GM10266 (cell line): Measurements from ENCODE around the gene GJB2.
A peak's percentile ranks its signal among the peaks of the same experiment; 100 is the strongest.

Source experiments
- DNase-seq: peaks from one replicate; pipeline ENCODE4 v3.0.0; 2012; ENCODE audit errors: extremely low spot score
- TF ChIP-seq, protein P1 (sequence below): IDR thresholded peaks from 2 replicates; pipeline ENCODE4 v1.5.1; 2012; ENCODE audit warnings: mild to moderate bottlenecking, low read depth; ENCODE audit not compliant: control insufficient read depth, insufficient read depth; ENCODE audit errors: missing control alignments

The GJB2 gene

DNA sequence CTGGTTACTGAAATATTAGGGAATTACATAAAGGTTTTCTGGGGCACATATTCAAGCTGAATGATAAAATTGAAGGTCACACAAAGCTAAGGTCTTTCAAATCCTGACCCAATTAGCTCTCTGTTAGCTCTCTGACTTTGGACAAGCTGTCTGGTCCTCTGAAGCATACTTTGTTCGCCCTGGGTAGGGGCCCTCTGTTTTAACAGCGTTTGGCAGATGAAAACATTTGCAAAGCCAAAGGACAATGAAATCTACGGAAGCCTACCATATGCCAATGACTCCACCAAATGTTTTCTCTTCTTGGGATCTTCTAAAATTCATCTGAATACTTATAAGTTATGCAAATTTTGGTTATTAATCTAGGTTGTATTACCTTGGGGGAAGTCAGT is 17.3 kb downstream of the GJB2 start:
- TF ChIP-seq, protein P1, sequence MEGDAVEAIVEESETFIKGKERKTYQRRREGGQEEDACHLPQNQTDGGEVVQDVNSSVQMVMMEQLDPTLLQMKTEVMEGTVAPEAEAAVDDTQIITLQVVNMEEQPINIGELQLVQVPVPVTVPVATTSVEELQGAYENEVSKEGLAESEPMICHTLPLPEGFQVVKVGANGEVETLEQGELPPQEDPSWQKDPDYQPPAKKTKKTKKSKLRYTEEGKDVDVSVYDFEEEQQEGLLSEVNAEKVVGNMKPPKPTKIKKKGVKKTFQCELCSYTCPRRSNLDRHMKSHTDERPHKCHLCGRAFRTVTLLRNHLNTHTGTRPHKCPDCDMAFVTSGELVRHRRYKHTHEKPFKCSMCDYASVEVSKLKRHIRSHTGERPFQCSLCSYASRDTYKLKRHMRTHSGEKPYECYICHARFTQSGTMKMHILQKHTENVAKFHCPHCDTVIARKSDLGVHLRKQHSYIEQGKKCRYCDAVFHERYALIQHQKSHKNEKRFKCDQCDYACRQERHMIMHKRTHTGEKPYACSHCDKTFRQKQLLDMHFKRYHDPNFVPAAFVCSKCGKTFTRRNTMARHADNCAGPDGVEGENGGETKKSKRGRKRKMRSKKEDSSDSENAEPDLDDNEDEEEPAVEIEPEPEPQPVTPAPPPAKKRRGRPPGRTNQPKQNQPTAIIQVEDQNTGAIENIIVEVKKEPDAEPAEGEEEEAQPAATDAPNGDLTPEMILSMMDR, result no peak
- no peak for DNase-seq

- peak; percentile 72 for DNase-seq
- TF ChIP-seq, protein P1, result no peak
Observed at GRCh38 chr13:20174656-20175405, 17.9 kb downstream of the GJB2 start.

GRCh38 chr13:20173116-20173746 is 19.5 kb downstream of the GJB2 start:
- DNase-seq, result no peak

DNA sequence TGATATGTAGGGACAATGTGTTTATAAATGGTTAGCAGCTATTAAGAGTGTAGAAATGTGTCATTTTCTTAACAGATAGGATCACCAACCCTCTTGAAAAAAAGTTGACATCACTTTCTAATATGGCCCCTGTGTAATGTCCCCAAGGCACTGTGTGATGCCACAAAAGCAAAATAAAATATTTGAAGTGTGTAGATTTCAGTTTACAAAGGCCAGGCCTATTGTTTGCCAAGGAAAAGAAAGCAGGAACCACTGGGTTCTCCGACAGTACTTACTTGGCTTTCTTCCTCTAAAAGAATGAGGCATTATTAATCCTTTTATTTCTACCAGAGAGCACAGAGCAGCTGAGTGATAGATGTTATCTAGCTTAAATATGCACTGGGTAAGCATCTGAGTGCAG is 21.4 kb downstream of the GJB2 start:
- DNase-seq, result no peak
- TF ChIP-seq, protein P1, result no peak

More at GRCh38 chr13:20173116-20173746, 19.5 kb downstream of the GJB2 start:
- TF ChIP-seq, protein P1, result no peak

DNA sequence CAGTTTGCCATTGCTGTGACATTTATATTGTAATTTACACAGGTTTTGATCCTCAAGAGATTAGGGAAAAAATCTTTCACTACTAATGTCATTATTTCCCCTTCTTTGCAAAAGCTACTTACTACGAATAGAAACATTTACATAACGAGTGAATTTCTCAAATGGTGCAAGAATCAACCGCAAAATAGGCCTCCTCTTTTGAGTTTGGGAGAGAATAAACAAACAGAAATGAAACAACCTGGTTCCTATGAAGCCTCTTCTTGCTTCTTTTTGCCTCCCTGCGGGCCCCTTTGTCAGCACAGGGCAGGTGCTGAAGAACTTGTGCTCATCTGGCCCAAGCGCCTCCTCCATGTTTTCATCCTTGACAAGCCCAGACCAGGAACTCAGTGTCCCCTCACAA is 21.8 kb downstream of the GJB2 start:
- TF ChIP-seq, protein P1, result no peak
- no peak for DNase-seq

DNA sequence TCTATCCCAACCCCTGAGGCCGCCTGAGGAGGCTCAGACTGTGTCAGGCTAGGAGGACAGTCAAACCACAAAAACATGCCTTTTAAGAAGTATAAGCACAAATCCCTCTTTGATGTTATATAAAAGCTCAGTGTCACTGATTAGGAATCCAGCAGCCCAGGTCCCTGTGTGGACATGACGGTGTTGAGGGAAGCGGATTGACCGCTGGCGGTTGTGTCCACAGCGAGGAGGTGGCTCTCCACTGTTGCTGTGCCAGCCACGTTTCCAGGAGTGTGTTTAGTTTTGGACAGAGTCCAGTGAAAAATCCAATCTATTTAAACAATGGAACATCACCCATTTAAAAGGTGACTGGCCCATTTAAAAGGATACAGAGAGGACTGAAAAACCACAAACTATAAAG is 24.3 kb downstream of the GJB2 start:
- TF ChIP-seq, protein P1, result no peak
- DNase-seq, result no peak
